CD14-positive monocyte (primary cell): Measurements from ENCODE around the gene LHX4. TPM values are rescaled to one million over a fixed set of nuclear protein-coding genes. Genes with fewer than 3 reads are reported as not detected.

Source experiments
- DNase-seq, 3 donors: peaks; one replicate each; pipeline ENCODE4 v3.0.0-alpha.2; 2011 to 2022
- H2AFZ ChIP-seq: 2 replicates; pipeline ENCODE4 v1.6.0; 2012; ENCODE audit warnings: mild to moderate bottlenecking, low read depth, low read length, inconsistent platforms; ENCODE audit not compliant: insufficient read depth, poor library complexity, severe bottlenecking
- H3K27ac ChIP-seq, 2 donors: 1 replicate in 1 of 2; 2 replicates in 1 of 2; pipeline ENCODE4 v1.5.1; 2012 to 2013; ENCODE audit warnings: low read length in 2 of 2, control low read depth in 1 of 2, inconsistent platforms in 1 of 2, low read depth in 1 of 2, mild to moderate bottlenecking in 1 of 2
- H3K27me3 ChIP-seq, 2 donors: one replicate each; pipeline versions ENCODE4 v1.6.0 to v1.6.1; 2011 to 2013; ENCODE audit warnings: low read length in 2 of 2; ENCODE audit not compliant: control insufficient read depth in 2 of 2, insufficient read depth in 2 of 2
- H3K36me3 ChIP-seq, 2 donors: replicated peaks in 1 of 2; 1 replicate in 1 of 2; 2 replicates in 1 of 2; pipeline versions ENCODE4 v1.5.1 to v1.6.1; 2012 to 2013; ENCODE audit warnings: low read length in 2 of 2, control low read depth in 1 of 2, inconsistent platforms in 1 of 2, mild to moderate bottlenecking in 1 of 2; ENCODE audit not compliant: insufficient read depth in 2 of 2, control insufficient read depth in 1 of 2
- H3K4me1 ChIP-seq, 2 donors: 1 replicate in 1 of 2; 2 replicates in 1 of 2; pipeline versions ENCODE4 v1.5.1 to v1.6.1; 2012 to 2013; ENCODE audit warnings: low read length in 2 of 2, control low read depth in 1 of 2, inconsistent platforms in 1 of 2, mild to moderate bottlenecking in 1 of 2, moderate library complexity in 1 of 2; ENCODE audit not compliant: insufficient read depth in 2 of 2, control insufficient read depth in 1 of 2
- H3K4me2 ChIP-seq: replicated peaks from 2 replicates; pipeline ENCODE3; 2012; ENCODE audit warnings: low read length, moderate library complexity, mild to moderate bottlenecking; ENCODE audit not compliant: poor library complexity, severe bottlenecking; ENCODE audit errors: extremely low read depth
- H3K4me3 ChIP-seq, 3 experiments: fragments of 200-600 bp in 1 of 3; sonication (generic) in 1 of 3; replicated peaks in 1 of 3; 1 replicate in 2 of 3; 2 replicates in 1 of 3; pipeline ENCODE4 v1.5.1; 2011 to 2013; ENCODE audit warnings: low read length in 3 of 3, mild to moderate bottlenecking in 3 of 3, control low read depth in 2 of 3, low read depth in 2 of 3, inconsistent platforms in 1 of 3, moderate library complexity in 1 of 3
- H3K79me2 ChIP-seq: 2 replicates; pipeline ENCODE4 v1.6.0; 2012; ENCODE audit warnings: mild to moderate bottlenecking, control low read depth, inconsistent platforms, low read length, moderate library complexity; ENCODE audit not compliant: insufficient read depth
- H3K9ac ChIP-seq: 2 replicates; pipeline ENCODE4 v1.6.0; 2017; ENCODE audit warnings: low read length, mild to moderate bottlenecking; ENCODE audit not compliant: insufficient read depth, poor library complexity, severe bottlenecking
- H3K9me3 ChIP-seq, 2 donors: replicated peaks in 1 of 2; 1 replicate in 1 of 2; 2 replicates in 1 of 2; pipeline versions ENCODE4 v1.5.1 to v1.6.1; 2012 to 2013; ENCODE audit warnings: low read length in 2 of 2, control low read depth in 1 of 2; ENCODE audit not compliant: control insufficient read depth in 1 of 2, insufficient read depth in 1 of 2
- H4K20me1 ChIP-seq: 2 replicates; pipeline ENCODE4 v1.6.0; 2012; ENCODE audit warnings: mild to moderate bottlenecking, low read length, control low read depth, moderate library complexity; ENCODE audit not compliant: insufficient read depth
- H3K27ac Mint-ChIP-seq, 7 donors: one replicate each; pipeline ENCODE4 v1.8.0; 2020; ENCODE audit warnings: mild to moderate bottlenecking in 7 of 7, mixed read lengths in 7 of 7, moderate library complexity in 6 of 7, inconsistent platforms in 2 of 7
- H3K27me3 Mint-ChIP-seq, 3 donors: one replicate each; pipeline ENCODE4 v1.8.0; 2021 to 2022; ENCODE audit warnings: low read depth in 3 of 3, mild to moderate bottlenecking in 3 of 3, mixed read lengths in 3 of 3, moderate library complexity in 3 of 3, inconsistent platforms in 1 of 3
- H3K36me3 Mint-ChIP-seq, 2 donors: one replicate each; pipeline ENCODE4 v1.8.0; 2020; ENCODE audit warnings: mixed read lengths in 2 of 2, inconsistent platforms in 1 of 2, mild to moderate bottlenecking in 1 of 2
- H3K4me1 Mint-ChIP-seq: one replicate; pipeline ENCODE4 v1.8.0; 2020; ENCODE audit warnings: mild to moderate bottlenecking, mixed read lengths
- H3K4me3 Mint-ChIP-seq, 2 donors: one replicate each; pipeline ENCODE4 v1.8.0; 2020; ENCODE audit warnings: mild to moderate bottlenecking in 2 of 2, mixed read lengths in 2 of 2, moderate library complexity in 1 of 2
- H3K9me3 Mint-ChIP-seq, 7 donors: one replicate each; pipeline ENCODE4 v1.8.0; 2020 to 2022; ENCODE audit warnings: mixed read lengths in 7 of 7, mild to moderate bottlenecking in 6 of 7, moderate library complexity in 6 of 7, inconsistent platforms in 2 of 7
- CTCF ChIP-seq: fragments of 200-600 bp; IDR thresholded peaks from one replicate; pipeline ENCODE4 v1.8.0; 2022; ENCODE audit warnings: antibody characterized with exemption, mild to moderate bottlenecking
- WGBS: methylation state at CpG from one replicate; pipeline ENCODE4 v1.1.5; 2013; ENCODE audit warnings: missing lambda C conversion rate; ENCODE audit not compliant: insufficient coverage; 5-methylcytosine and 5-hydroxymethylcytosine counted together
- intact Hi-C, 2 donors: fragments of 100-400 bp; cut with micrococcal nuclease; formaldehyde crosslinking; loops; one replicate each; pipeline versions ENCODE4 v1.15.0 to v1.15.1; 2023
- polyA plus RNA-seq, 3 donors: library from polyadenylated mRNA; depleted of rRNA in 1 of 3; unstranded in 2 of 3; stranded (reverse) in 1 of 3; fragments of 300-500 nt in 2 of 3; fragments of >200 nt in 1 of 3; fragmentation: Illumina TruSeq in 2 of 3; gene quantifications; 1 replicate in 2 of 3; 2 replicates in 1 of 3; pipeline ENCODE4 v1.2.3, GENCODE V29; 2012 to 2021

Gene LHX4
- polyA plus RNA-seq, 3 donors = not detected

DNA sequence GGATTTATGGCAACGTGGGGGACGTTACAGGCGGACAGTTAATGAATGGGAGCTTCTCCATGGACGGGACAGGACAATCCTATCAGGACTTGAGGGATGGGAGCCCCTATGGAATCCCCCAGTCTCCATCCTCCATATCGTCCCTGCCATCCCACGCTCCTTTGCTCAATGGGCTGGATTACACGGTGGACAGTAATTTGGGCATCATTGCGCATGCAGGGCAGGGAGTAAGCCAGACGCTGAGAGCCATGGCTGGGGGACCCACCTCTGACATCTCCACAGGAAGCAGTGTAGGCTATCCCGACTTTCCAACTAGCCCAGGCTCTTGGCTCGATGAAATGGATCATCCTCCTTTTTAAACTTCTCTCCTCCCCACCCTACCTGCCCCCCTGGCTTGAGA lies 44.2 kb downstream of the LHX4 start:
- Mint-ChIP-seq H3K4me1 (peaks cover 52% of the 10 kb centered on the region), H3K9me3 (peaks cover 0 to 3% (median 0%) of the 10 kb centered on the region in 7 donors), H3K36me3 (peaks cover 26 to 48% of the 10 kb centered on the region in 2 donors), H3K4me3 (no peak overlapping the region), H3K27ac (no peak overlapping the region), H3K27me3 (peaks cover 0 to 6% (median 3%) of the 10 kb centered on the region in 3 donors)
- no peak for DNase-seq
- H3K36me3 ChIP-seq = peaks cover 3 to 13% of the 10 kb centered on the region in 2 donors
- H3K4me3 ChIP-seq = no peak overlapping the region
- no peaks in the 10 kb centered on the region for H3K79me2 ChIP-seq
- 98% methylated on average over 11 of the region's 11 CpGs for WGBS
- no peaks in the 10 kb centered on the region for H4K20me1 ChIP-seq
- H3K9ac ChIP-seq = no peak overlapping the region
- TF ChIP-seq CTCF = no peak
- intact Hi-C loops = loop anchor here in 1 of 2 donors (10.0 kb wide), 1 partner anchor 131 kb away; no protein-coding TSS in a partner anchor
- H3K4me2 ChIP-seq = no peak overlapping the region
- no peak overlapping the region for H3K27ac ChIP-seq
- H3K4me1 ChIP-seq = peaks cover 46 to 53% of the 10 kb centered on the region in 2 donors
- H2AFZ ChIP-seq = no peak overlapping the region
- no peaks in the 10 kb centered on the region for H3K9me3 ChIP-seq
- no peaks in the 10 kb centered on the region for H3K27me3 ChIP-seq

GRCh38 chr1:180275726-180276125 lies 45.7 kb downstream of the LHX4 start:
- H3K79me2 ChIP-seq = no peaks in the 10 kb centered on the region
- 100% methylated on average over 3 of the region's 5 CpGs for WGBS
- Mint-ChIP-seq H3K4me1 (peaks cover 50% of the 10 kb centered on the region), H3K9me3 (peaks cover 0 to 3% (median 0%) of the 10 kb centered on the region in 7 donors), H3K27me3 (peaks cover 0 to 3% (median 0%) of the 10 kb centered on the region in 3 donors), H3K36me3 (peaks cover 25 to 51% of the 10 kb centered on the region in 2 donors), H3K4me3 (no peak overlapping the region), H3K27ac (peak overlapping the region in 1 of 7 donors; percentile 36)
- H3K9ac ChIP-seq = no peak overlapping the region
- H3K27me3 ChIP-seq = no peaks in the 10 kb centered on the region
- H3K27ac ChIP-seq = no peak overlapping the region
- no peak overlapping the region for H2AFZ ChIP-seq
- peaks cover 46 to 53% of the 10 kb centered on the region in 2 donors for H3K4me1 ChIP-seq
- intact Hi-C loops = loop anchor here in 1 of 2 donors (10.0 kb wide), 1 partner anchor 129 kb away; no protein-coding TSS in a partner anchor
- H3K36me3 ChIP-seq = peaks cover 3 to 13% of the 10 kb centered on the region in 2 donors
- DNase-seq = no peak
- no peak overlapping the region for H3K4me2 ChIP-seq
- H4K20me1 ChIP-seq = no peaks in the 10 kb centered on the region
- H3K4me3 ChIP-seq = no peak overlapping the region
- no peak for TF ChIP-seq CTCF
- H3K9me3 ChIP-seq = no peaks in the 10 kb centered on the region
